Lung (tissue), 12 donors: Measurements from ENCODE around the gene TDRD9. TPM values are rescaled to one million over a fixed set of nuclear protein-coding genes. Genes with fewer than 3 reads are reported as not detected.

Experiments
- ATAC-seq: fragments of 200-7000 bp; cut with Tn5 transposase; one replicate; pipeline ENCODE4 v1.9.1; 2020; ENCODE audit warnings: moderate number of reproducible peaks; ENCODE audit not compliant: insufficient read depth, low FRiP score
- DNase-seq, 3 donors: peaks; one replicate each; pipeline ENCODE4 v3.0.0-alpha.2; 2013 to 2017
- H3K27ac ChIP-seq, 2 donors: one replicate each; pipeline ENCODE4 v1.5.1; 2013; ENCODE audit warnings: mild to moderate bottlenecking in 2 of 2, moderate library complexity in 2 of 2, control low read depth in 1 of 2, inconsistent platforms in 1 of 2, low read depth in 1 of 2, low read length in 1 of 2
- H3K27me3 ChIP-seq, 3 donors: one replicate each; pipeline ENCODE4 v1.5.1; 2013; ENCODE audit warnings: low read length in 2 of 3; ENCODE audit not compliant: control insufficient read depth in 3 of 3, insufficient read depth in 3 of 3
- H3K36me3 ChIP-seq, 4 donors: one replicate each; pipeline ENCODE4 v1.5.1; 2013; ENCODE audit warnings: low read length in 4 of 4, mild to moderate bottlenecking in 1 of 4, moderate library complexity in 1 of 4; ENCODE audit not compliant: control insufficient read depth in 4 of 4, insufficient read depth in 4 of 4
- H3K4me1 ChIP-seq, 5 donors: one replicate each; pipeline ENCODE4 v1.5.1; 2013; ENCODE audit warnings: low read length in 5 of 5, mild to moderate bottlenecking in 2 of 5, moderate library complexity in 1 of 5; ENCODE audit not compliant: control insufficient read depth in 5 of 5, insufficient read depth in 5 of 5
- H3K4me3 ChIP-seq: one replicate; pipeline ENCODE4 v1.5.1; 2013; ENCODE audit warnings: mild to moderate bottlenecking, control low read depth, moderate library complexity
- H3K9ac ChIP-seq, 2 donors: one replicate each; pipeline ENCODE4 v1.5.1; 2013; ENCODE audit warnings: low read length in 2 of 2, control low read depth in 1 of 2; ENCODE audit not compliant: insufficient read depth in 1 of 2
- H3K9me3 ChIP-seq, 4 donors: one replicate each; pipeline ENCODE4 v1.5.1; 2013; ENCODE audit warnings: low read length in 3 of 4, mild to moderate bottlenecking in 1 of 4, moderate library complexity in 1 of 4; ENCODE audit not compliant: control insufficient read depth in 4 of 4, insufficient read depth in 3 of 4
- WGBS, 2 donors: extraction: QIAGEN DNeasy Blood & Tissue Kit; methylation state at CpG; one replicate each; pipeline ENCODE4 v1.1.7; 2013; 5-methylcytosine and 5-hydroxymethylcytosine counted together
- polyA plus RNA-seq, 2 donors: library from polyadenylated mRNA; stranded (reverse); fragments of 200-250 nt; gene quantifications; one replicate each; pipeline ENCODE4 v1.2.1, GENCODE V29; 2013
- total RNA-seq, 2 donors: library from RNA; depleted of rRNA in 1 of 2; stranded (reverse); fragments of >200 nt in 1 of 2; gene quantifications; one replicate each; pipeline ENCODE4 v1.2.1, GENCODE V29; 2014 to 2021
- TF ChIP-seq, protein P1 (sequence below): IDR thresholded peaks from 2 replicates; pipeline ENCODE4 v1.5.1; 2012; ENCODE audit warnings: mild to moderate bottlenecking; ENCODE audit errors: control extremely low read depth, extremely low read depth
- donor health status: control.
- donor health status: control.
- donor health status: Bipolar disorder and iron deficiency.
- donor health status: healthy.
- donor health status: DM: yes; HTN: yes; CAD: no.

Gene TDRD9
- total and polyA plus RNA-seq, 4 donors, result 2.3 to 8.6 (median 5.3) TPM

DNA sequence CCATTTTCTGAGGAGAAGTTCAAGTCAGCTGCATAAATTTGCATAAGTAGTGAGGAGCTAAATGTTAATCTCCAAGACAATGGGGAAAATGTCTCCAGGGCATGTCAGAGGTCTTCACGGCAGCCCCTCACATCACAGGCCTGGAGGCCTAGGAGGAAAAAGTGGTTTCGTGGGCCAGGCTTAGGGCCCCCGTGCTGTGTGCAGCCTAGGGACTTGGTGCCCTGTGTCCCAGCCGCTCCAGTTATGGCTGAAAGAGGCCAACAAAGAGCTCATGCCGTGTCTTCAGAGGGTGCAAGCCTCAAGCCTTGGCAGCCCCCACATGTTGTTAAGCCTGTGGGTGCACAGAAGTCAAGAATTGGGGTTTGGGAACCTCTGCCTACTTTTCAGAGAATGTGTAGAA lies 55.9 kb downstream of the TDRD9 start:
- no peaks in the 10 kb centered on the region for H3K4me1 ChIP-seq
- WGBS, 2 donors, result 83 to 90% methylated on average over 5 of the region's 5 CpGs
- H3K27ac ChIP-seq, result no peak overlapping the region
- H3K9ac ChIP-seq, result no peak overlapping the region
- no peaks in the 10 kb centered on the region for H3K36me3 ChIP-seq
- DNase-seq, result no peak
- no peaks in the 10 kb centered on the region for H3K27me3 ChIP-seq
- no peak overlapping the region for H3K4me3 ChIP-seq
- TF ChIP-seq, protein P1, sequence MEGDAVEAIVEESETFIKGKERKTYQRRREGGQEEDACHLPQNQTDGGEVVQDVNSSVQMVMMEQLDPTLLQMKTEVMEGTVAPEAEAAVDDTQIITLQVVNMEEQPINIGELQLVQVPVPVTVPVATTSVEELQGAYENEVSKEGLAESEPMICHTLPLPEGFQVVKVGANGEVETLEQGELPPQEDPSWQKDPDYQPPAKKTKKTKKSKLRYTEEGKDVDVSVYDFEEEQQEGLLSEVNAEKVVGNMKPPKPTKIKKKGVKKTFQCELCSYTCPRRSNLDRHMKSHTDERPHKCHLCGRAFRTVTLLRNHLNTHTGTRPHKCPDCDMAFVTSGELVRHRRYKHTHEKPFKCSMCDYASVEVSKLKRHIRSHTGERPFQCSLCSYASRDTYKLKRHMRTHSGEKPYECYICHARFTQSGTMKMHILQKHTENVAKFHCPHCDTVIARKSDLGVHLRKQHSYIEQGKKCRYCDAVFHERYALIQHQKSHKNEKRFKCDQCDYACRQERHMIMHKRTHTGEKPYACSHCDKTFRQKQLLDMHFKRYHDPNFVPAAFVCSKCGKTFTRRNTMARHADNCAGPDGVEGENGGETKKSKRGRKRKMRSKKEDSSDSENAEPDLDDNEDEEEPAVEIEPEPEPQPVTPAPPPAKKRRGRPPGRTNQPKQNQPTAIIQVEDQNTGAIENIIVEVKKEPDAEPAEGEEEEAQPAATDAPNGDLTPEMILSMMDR, result no peak
- ATAC-seq, result no peak
- H3K9me3 ChIP-seq, result peaks cover 0 to 4% (median 2%) of the 10 kb centered on the region in 4 donors

- H3K27me3 ChIP-seq, result no peaks in the 10 kb centered on the region
- ATAC-seq, result no peak
- DNase-seq, result no peak
- H3K36me3 ChIP-seq, result no peaks in the 10 kb centered on the region
- H3K4me1 ChIP-seq, result no peaks in the 10 kb centered on the region
- TF ChIP-seq, protein P1, result no peak
- no peak overlapping the region for H3K4me3 ChIP-seq
- 100% methylated on average over 1 of the region's 1 CpG for WGBS, 2 donors
- H3K9ac ChIP-seq, result no peak overlapping the region
- peaks cover 0 to 6% (median 3%) of the 10 kb centered on the region in 4 donors for H3K9me3 ChIP-seq
- no peak overlapping the region for H3K27ac ChIP-seq
Measured at GRCh38 chr14:103989034-103989433, 60.8 kb downstream of the TDRD9 start.

DNA sequence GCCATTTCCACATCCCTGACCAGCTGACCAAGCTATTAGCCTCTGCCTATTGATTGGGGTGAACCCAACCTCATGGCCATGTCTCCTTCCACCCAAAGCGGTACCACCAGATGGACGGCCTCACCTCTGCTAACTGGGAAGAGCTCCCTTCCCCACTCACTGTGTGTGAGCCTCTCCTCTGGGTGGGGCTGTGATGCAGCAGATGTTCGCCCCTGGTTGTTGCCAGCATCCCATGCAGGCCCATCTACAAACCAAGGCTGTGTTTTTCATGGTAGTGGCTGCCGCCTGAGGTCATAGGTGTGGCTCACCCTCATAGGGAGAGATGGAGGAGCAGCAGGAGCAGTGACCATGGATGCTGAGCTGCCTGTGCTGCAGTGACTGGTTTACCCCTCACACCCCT lies 61.7 kb downstream of the TDRD9 start:
- Histone ChIP-seq H3K36me3 (no peaks in the 10 kb centered on the region), H3K27ac (no peak overlapping the region), H3K4me3 (no peak overlapping the region), H3K4me1 (no peaks in the 10 kb centered on the region), H3K9ac (no peak overlapping the region), H3K9me3 (peaks cover 0 to 6% (median 1%) of the 10 kb centered on the region in 4 donors), H3K27me3 (no peaks in the 10 kb centered on the region)
- no peak for DNase-seq
- WGBS, 2 donors, result 95% methylated on average over 4 of the region's 4 CpGs
- no peak for ATAC-seq
- TF ChIP-seq, protein P1, result no peak

GRCh38 chr14:103994535-103995184 lies 66.4 kb downstream of the TDRD9 start:
- Histone ChIP-seq H3K36me3 (no peaks in the 10 kb centered on the region), H3K9ac (no peak overlapping the region), H3K4me3 (no peak overlapping the region), H3K27ac (no peak overlapping the region), H3K9me3 (peaks cover 0 to 5% (median 0%) of the 10 kb centered on the region in 4 donors), H3K4me1 (no peaks in the 10 kb centered on the region), H3K27me3 (no peaks in the 10 kb centered on the region)
- DNase-seq, result peak in 2 of 3 donors; percentile 21 to 23
- TF ChIP-seq, protein P1, result no peak
- WGBS, 2 donors, result 68 to 83% methylated on average over 5 of the region's 5 CpGs
- ATAC-seq, result peak; percentile 36
